Measurements from ENCODE around the gene CHPF.

Gene CHPF

GRCh38 chr2:219531639-219532377 lies 11.8 kb downstream of the CHPF start:
- no peak for DNase-seq (ENCODE audit: low read depth in 2 of 2)

- DNase-seq (ENCODE audit: low read depth in 2 of 2) = peak; percentile 51 to 60
Observed at GRCh38 chr2:219530048-219530963, 13.3 kb downstream of the CHPF start.

GRCh38 chr2:219527472-219527871 lies 16.1 kb downstream of the CHPF start:
- no peak for DNase-seq (ENCODE audit: low read depth in 2 of 2)

GRCh38 chr2:219527076-219527394 lies 16.6 kb downstream of the CHPF start:
- DNase-seq (ENCODE audit: low read depth in 2 of 2) = no peak

- no peak for DNase-seq (ENCODE audit: low read depth in 2 of 2)
Observed at GRCh38 chr2:219526320-219527075, 17.1 kb downstream of the CHPF start.

- no peak for DNase-seq (ENCODE audit: low read depth in 2 of 2)
Observed at GRCh38 chr2:219525533-219526232, 17.9 kb downstream of the CHPF start.

- no peak for DNase-seq (ENCODE audit: low read depth in 2 of 2)
Observed at GRCh38 chr2:219524817-219525216, 18.8 kb downstream of the CHPF start.

GRCh38 chr2:219523031-219523671 lies 20.5 kb downstream of the CHPF start:
- DNase-seq (ENCODE audit: low read depth in 2 of 2) = no peak

GRCh38 chr2:219522111-219523030 lies 21.2 kb downstream of the CHPF start:
- peak; percentile 81 to 84 for DNase-seq (ENCODE audit: low read depth in 2 of 2)

- DNase-seq (ENCODE audit: low read depth in 2 of 2) = no peak
Observed at GRCh38 chr2:219521066-219521880, 22.3 kb downstream of the CHPF start.

GRCh38 chr2:219520079-219520478 lies 23.5 kb downstream of the CHPF start:
- no peak for DNase-seq (ENCODE audit: low read depth in 2 of 2)

- DNase-seq (ENCODE audit: low read depth in 2 of 2) = no peak
Observed at GRCh38 chr2:219519526-219519916, 24.1 kb downstream of the CHPF start.

GRCh38 chr2:219517954-219518778 lies 25.4 kb downstream of the CHPF start:
- no peak for DNase-seq (ENCODE audit: low read depth in 2 of 2)

- DNase-seq (ENCODE audit: low read depth in 2 of 2) = no peak
Observed at GRCh38 chr2:219516888-219517287, 26.7 kb downstream of the CHPF start.

GRCh38 chr2:219515874-219516629 lies 27.6 kb downstream of the CHPF start:
- no peak for DNase-seq (ENCODE audit: low read depth in 2 of 2)

GRCh38 chr2:219514836-219515235 lies 28.8 kb downstream of the CHPF start:
- DNase-seq (ENCODE audit: low read depth in 2 of 2) = no peak

- no peak for DNase-seq (ENCODE audit: low read depth in 2 of 2)
Observed at GRCh38 chr2:219514196-219514761, 29.3 kb downstream of the CHPF start, which contains the start of gene ASIC4. TSS of gene ASIC4 (plus strand) at chr2:219514482. CDS start at chr2:219514725, 243 bp downstream.

Measured in fibroblast of skin of left quadriceps (primary cell).